AG04450 (cell line): ENCODE measurements around the gene SFT2D3. TPM values are rescaled to one million over a fixed set of nuclear protein-coding genes. Genes with fewer than 3 reads are reported as not detected.
A peak's percentile ranks its signal among the peaks of the same experiment; 100 is the strongest.

Experiments used
- CTCF ChIA-PET: fragments of 300-600, 350-600 bp; formaldehyde crosslinking; extraction: SDS; loops from one replicate; lab custom pipeline; 2022; ENCODE audit warnings: antibody characterized with exemption, inconsistent platforms; lab: Charles Lee
- POLR2A ChIA-PET: fragments of 350-600 bp; formaldehyde crosslinking; extraction: SDS; loops from one replicate; lab custom pipeline; 2021; ENCODE audit warnings: antibody characterized with exemption, inconsistent platforms; lab: Yijun Ruan, JAX
- DNase-seq: peaks from one replicate; pipeline ENCODE4 v3.0.0-alpha.2; 2011; ENCODE audit warnings: low read depth, low spot score
- H3K27ac ChIP-seq: one replicate; pipeline ENCODE4 v1.5.1; 2012; ENCODE audit warnings: low read depth, low read length, control low read depth
- H3K27me3 ChIP-seq: one replicate; pipeline ENCODE4 v1.6.0; 2012; ENCODE audit warnings: low read length; ENCODE audit not compliant: control insufficient read depth, insufficient read depth
- H3K4me3 ChIP-seq: 2 replicates; pipeline ENCODE4 v1.5.1; 2011; ENCODE audit warnings: mild to moderate bottlenecking, low read depth, low read length, control low read depth
- H3K9me3 ChIP-seq: 2 replicates; pipeline ENCODE4 v1.5.1; 2012; ENCODE audit warnings: low read length; ENCODE audit not compliant: control insufficient read depth, insufficient read depth
- polyA plus RNA-seq: library from polyadenylated mRNA; depleted of rRNA; stranded (reverse); fragments of >200 nt; gene quantifications from 2 replicates; pipeline ENCODE4 v1.2.3, GENCODE V29; 2011
- TF ChIP-seq, protein P1 (sequence below): IDR thresholded peaks from 2 replicates; pipeline ENCODE4 v1.5.1; 2011; ENCODE audit warnings: low read depth, low read length, control low read depth, inconsistent platforms

SFT2D3 gene
- polyA plus RNA-seq, 1 experiment: 5.3 TPM

DNA sequence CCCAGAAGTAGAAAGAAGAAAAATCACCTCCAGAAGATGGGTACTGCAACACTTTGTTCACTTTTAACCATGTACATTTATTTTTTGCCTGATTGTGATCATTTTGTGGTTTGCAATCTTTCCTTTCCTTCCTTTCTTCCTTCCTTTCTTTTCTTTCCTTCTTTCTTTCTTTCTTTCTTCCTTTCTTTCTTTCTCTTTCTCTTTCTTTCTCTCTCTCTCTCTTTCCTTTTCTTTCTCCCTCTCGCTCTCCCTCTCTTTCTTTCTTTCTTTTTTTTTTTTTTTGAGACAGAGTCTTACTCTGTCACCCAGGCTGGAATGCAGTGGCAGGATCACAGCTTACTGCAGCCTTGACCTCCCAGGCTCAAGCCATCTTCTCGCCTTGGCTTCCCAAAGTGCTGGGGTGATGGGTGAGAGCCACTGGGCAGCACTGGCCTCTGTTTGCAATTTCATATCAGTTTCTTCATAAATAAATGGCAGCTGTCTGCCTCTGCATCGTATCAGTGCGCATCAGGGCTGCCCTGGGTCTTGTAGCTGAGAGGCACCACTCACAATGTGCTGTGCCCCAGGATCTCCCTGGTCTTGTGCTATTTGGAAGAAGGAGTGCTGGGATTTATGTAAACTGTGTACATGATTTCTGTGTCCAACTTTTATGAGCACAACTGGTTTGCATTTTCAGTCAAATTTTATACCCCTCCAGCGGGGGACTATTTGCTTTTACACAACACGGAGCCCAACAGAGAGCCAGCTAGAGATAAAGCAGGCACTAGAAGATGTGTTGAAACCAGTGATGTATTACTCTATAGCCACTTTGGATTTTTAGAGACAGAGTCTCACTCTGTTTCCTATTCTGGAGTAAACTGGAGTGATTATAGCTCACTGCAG, 19.1 kb upstream of the SFT2D3 start:
- Histone ChIP-seq H3K27me3 (peaks cover 10% of the 10 kb centered on the region), H3K4me3 (no peak overlapping the region), H3K9me3 (no peaks in the 10 kb centered on the region; the same call in 1 of the 2 replicates), H3K27ac (no peak overlapping the region)
- ChIA-PET POLR2A (no interaction called here), CTCF (interaction anchor here (0.6 to 1.8 kb wide), 3 partner anchors 91 to 127 kb away, joined by 3 to 8 read pairs (median 3); no protein-coding TSS in a partner anchor)
- DNase-seq: no peak
- TF ChIP-seq, protein P1, sequence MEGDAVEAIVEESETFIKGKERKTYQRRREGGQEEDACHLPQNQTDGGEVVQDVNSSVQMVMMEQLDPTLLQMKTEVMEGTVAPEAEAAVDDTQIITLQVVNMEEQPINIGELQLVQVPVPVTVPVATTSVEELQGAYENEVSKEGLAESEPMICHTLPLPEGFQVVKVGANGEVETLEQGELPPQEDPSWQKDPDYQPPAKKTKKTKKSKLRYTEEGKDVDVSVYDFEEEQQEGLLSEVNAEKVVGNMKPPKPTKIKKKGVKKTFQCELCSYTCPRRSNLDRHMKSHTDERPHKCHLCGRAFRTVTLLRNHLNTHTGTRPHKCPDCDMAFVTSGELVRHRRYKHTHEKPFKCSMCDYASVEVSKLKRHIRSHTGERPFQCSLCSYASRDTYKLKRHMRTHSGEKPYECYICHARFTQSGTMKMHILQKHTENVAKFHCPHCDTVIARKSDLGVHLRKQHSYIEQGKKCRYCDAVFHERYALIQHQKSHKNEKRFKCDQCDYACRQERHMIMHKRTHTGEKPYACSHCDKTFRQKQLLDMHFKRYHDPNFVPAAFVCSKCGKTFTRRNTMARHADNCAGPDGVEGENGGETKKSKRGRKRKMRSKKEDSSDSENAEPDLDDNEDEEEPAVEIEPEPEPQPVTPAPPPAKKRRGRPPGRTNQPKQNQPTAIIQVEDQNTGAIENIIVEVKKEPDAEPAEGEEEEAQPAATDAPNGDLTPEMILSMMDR: no peak

DNA sequence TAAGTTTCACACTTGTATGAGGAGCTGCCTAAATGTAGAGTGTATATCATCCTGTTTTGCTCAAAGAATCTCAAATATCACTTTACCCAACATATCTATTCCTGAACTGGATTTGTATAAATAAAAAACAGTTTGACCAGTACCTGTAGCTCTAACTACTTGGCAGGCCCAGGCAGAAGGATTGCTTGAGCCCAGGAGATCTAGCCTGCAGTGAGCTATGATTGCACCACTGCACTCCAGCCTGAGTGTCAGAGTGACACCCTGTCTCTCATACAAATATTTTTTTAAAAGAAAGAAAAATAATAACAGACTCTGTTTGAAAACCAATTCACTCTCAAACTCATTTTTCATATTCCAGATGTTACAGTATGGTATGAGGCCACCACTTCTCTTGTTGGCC, 18.2 kb upstream of the SFT2D3 start:
- H3K9me3 ChIP-seq: no peaks in the 10 kb centered on the region; the same call in 1 of the 2 replicates
- CTCF ChIA-PET: interaction anchor here (1.8 kb wide), 1 partner anchor 92 kb away, joined by 8 read pairs; no protein-coding TSS in a partner anchor
- DNase-seq: no peak
- peaks cover 5% of the 10 kb centered on the region for H3K27me3 ChIP-seq
- POLR2A ChIA-PET: no interaction called here
- H3K4me3 ChIP-seq: no peak overlapping the region
- H3K27ac ChIP-seq: no peak overlapping the region
- TF ChIP-seq, protein P1: no peak

DNA sequence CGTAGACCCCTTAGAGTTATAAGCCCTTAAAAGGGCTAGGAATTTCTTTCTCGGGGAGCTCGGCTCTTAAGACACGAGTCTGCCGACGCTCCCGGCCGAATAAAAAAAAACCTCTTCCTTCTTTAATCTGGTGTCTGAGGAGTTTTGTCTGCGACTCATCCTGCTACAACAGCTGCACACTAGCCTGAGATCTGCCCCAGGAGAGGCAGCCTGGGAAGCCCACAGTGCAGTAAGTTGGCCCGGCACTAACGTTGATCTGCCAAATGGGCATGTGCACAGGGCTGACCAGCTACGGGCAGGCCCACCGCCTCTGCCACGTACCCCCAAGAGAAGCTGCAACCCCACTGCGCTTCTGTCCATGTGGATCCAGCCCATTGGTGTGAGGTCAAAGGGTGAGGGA, 17.5 kb upstream of the SFT2D3 start:
- peaks cover 1% of the 10 kb centered on the region for H3K9me3 ChIP-seq
- no peaks in the 10 kb centered on the region for H3K27me3 ChIP-seq
- H3K4me3 ChIP-seq: no peak overlapping the region
- CTCF ChIA-PET: interaction anchor here (1.8 kb wide), 1 partner anchor 93 kb away, joined by 8 read pairs; no protein-coding TSS in a partner anchor
- peak overlapping the region; percentile 39 for H3K27ac ChIP-seq
- POLR2A ChIA-PET: no interaction called here
- no peak for DNase-seq
- TF ChIP-seq, protein P1: no peak

- Histone ChIP-seq H3K27me3 (no peaks in the 10 kb centered on the region), H3K4me3 (no peak overlapping the region), H3K9me3 (peaks cover 8% of the 10 kb centered on the region), H3K27ac (no peak overlapping the region)
- TF ChIP-seq, protein P1: no peak
- ChIA-PET POLR2A (no interaction called here), CTCF (interaction anchor here (0.6 kb wide), 1 partner anchor 105 kb away, joined by 3 read pairs; no protein-coding TSS in a partner anchor)
- DNase-seq: no peak
Observed at GRCh38 chr2:127685410-127686080, 15.8 kb upstream of the SFT2D3 start.
